Stimulated activated CD4-positive, alpha-beta T cell treated with anti-CD3 and anti-CD28 coated beads, Interleukin-1b, Interleukin-23, amount 100 ng/mL, for 24 hours (primary cell): Measurements from ENCODE around the gene LPCAT2.

Experiments used
- DNase-seq, 4 experiments: peaks; one replicate each; pipeline ENCODE4 v3.0.0-alpha.2; 2020; ENCODE audit warnings: low read depth in 4 of 4, low spot score in 1 of 4

The LPCAT2 gene

DNA sequence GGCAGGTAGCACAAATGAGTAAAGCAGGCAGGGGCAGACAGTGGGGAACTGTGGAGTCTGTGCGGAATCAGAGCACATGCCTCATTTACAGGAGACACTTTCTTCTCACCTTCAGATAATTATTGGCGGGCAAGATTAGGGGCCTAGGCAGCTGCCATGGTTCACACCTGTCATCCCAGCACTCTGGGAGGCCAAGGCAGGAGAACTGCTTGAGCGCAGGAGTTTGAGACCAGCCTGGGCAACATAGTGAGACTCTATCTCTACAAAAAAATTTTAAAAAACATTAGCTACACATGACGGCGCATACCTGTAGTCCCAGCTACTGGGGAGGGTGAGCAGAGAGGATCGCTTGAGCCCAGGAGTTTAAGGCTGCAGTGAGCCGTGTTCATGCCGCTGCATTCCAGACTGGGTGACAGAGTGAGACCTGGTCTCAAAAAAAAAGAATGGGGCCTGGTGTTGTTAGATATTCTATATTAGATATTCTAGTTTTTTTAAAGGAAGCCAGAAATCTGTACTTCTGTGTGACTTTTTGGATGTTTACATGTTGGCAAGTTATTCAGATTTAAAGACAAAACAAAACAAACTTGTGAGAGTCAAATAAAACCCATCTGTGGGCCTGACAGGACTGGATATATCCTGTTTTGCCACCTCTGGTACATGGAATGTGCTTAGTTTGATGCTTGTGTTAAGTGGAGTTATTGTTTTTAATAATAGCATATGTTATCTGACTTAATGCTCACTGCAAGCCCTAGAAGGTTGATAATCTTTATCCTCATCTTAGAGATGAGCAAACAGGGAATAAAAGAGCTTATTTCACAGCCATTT lies 4.9 kb upstream of the LPCAT2 start:
- no peak for DNase-seq

GRCh38 chr16:55505333-55506015 lies 3.4 kb upstream of the LPCAT2 start:
- no peak for DNase-seq

DNA sequence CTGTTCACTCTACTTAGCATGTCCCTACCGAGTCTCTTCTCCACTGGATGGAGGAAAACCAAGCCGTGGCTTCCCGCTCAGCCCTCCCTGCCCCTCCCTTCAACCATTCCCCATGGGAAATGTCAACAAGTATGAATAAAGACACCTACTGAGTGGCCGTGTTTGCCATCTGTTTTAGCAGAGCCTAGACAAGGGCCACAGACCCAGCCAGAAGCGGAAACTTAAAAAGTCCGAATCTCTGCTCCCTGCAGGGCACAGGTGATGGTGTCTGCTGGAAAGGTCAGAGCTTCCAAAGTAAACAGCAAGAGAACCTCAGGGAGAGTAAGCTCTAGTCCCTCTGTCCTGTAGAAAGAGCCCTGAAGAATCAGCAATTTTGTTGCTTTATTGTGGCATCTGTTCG lies 2.8 kb upstream of the LPCAT2 start:
- no peak for DNase-seq

DNA sequence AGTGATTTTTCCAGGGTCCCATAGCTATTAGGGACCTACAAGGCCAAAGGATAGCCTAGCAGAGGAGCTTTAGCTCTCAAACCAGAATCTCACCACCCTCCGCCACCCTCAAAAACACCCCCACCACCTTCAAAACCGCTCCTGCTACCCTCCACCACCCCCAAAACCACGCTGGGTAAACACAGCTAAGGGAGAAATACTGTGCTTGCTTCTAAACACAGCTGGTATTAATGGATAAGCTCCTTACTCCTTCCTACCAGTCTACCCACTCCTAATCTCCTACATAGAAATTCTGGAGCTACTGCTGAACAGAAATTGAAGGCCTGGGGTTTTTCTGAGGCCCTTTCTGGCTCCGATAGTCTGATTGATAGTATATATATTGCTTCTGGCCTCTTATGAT lies 2.2 kb upstream of the LPCAT2 start:
- no peak for DNase-seq

GRCh38 chr16:55508271-55508921 lies 476 bp upstream of the LPCAT2 start:
- no peak for DNase-seq

DNA sequence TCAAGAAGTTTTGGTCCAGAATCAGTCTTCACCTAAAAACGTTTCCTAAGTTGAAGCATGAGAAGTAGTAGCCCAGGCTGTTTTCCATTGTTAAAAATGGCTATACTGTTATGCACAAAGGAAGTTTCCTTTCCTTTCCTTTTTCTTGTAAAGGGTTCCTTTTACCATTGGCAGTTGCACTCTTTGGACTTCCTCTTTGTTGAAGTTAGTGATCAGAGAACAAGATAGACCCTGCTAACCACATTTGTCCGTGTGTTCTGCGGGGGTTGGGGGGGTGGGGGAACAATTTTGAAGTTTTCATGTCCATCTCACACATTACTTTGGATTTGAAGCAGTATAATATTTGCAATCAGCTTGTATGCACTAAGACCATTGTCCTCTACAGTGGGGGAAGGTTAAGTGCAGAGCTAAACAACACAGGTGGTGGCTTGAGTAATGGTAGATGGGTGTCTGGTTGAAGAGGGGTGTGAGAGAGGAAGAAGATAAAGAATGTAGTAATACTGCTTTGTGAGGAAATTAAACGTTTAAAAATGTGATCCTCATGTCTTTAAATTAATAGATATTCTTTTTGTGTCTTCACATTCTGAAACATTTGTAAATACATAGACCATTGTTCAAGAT lies 1.4 kb downstream of the LPCAT2 start:
- no peak for DNase-seq

DNA sequence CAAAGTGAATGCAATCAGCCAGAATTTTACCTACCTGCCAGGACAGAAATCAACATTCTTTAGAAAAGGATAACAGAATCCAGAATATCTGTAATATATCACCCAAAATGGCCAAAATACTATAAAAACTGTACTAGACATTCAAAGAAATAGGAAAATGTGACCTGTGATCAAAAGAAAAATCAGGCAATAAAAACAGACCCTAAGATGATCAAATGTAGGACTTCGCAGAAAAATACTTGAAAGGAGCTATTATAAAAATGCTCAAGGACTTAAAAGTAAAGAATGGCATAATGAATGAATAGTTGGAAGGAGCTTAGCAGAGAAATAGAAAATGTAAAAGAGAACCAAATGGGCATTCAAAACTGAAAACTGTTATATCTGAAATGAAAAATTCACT lies 4.1 kb downstream of the LPCAT2 start:
- no peak for DNase-seq

DNA sequence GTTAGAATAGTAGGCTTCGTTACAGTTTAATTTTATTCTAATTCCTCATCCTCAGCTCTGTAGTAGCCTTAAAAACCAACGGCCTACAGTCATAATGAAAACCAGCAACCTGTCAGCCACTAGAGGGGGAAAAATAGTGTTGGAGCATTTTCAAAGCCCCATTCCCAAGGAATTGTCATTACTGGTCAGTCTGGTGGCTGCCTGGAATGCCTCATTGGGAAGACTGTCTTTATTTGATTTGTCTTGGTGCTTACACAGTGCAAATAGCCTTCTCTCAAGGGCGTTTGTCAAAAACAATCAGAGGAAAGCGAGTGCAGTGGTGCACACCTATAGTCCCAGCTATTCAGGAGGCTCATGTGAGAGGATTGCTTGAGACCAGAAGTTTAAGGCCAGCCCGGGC lies 4.7 kb downstream of the LPCAT2 start:
- DNase-seq, result no peak

- no peak for DNase-seq
Observed at GRCh38 chr16:55515111-55515510, 6.2 kb downstream of the LPCAT2 start.

GRCh38 chr16:55521792-55522191 lies 12.9 kb downstream of the LPCAT2 start:
- DNase-seq, result no peak

GRCh38 chr16:55526441-55526840 lies 17.6 kb downstream of the LPCAT2 start:
- no peak for DNase-seq

- no peak for DNase-seq
Observed at GRCh38 chr16:55527885-55528284, 19.0 kb downstream of the LPCAT2 start.

DNA sequence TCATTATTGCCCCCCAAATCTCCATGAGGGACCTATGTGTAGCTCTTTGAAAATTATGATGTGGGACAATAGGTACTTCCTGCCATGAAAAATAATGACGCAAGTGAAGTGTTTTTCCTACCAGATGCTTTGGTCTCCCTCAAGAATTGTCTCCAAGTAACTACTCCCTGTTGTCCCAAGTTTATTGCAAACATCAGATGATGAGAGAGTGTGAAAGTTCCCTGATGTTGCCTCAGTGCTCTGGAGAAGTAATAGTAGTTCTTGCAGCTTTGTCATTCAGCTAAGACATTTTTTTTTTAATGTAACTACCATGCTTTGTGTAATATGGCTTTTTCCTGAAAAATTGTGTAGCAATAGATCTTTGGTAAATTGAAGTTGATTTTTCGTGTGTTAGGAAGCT lies 20.1 kb downstream of the LPCAT2 start:
- no peak for DNase-seq

- no peak for DNase-seq
Observed at GRCh38 chr16:55530316-55530856, 21.5 kb downstream of the LPCAT2 start.

- DNase-seq, result no peak
Observed at GRCh38 chr16:55532227-55532626, 23.4 kb downstream of the LPCAT2 start.

DNA sequence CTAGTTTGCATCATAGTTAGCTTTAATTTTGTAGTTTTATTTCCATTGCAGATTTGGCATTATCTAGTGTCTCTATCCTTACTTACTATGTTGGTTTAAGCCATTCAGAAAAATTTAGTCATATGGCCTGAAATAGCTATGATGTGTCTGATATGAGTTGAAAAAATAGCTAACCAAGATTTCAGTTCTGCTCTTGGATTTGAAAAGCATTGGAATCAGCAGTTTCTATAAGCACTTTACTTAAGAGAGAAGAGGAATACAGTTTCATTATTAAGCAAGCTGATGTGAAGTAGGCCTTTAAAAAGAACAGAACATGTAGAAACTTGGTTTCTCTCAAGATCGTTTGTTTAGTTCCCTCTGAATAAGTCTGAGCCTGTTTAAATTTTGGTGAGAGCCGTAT lies 25.9 kb downstream of the LPCAT2 start:
- DNase-seq, result no peak

DNA sequence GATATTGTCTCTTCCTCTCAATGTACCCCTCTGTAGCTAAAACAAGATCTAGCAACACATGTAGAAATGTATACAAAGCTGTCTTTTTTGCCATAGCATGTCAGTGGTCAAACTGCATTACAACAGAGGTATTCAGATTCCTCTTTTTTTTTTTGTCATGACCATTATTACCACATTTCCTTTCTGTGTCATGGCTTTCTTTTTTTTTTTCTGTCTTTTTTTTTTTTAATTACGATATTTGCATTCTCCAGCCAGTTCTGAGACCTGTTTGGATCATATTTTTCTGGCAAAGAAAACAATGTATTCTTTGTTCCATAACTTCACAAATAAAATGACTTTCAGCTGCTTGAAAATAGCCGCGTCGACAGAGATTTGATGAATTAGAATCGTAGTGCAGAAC lies 30.2 kb downstream of the LPCAT2 start:
- no peak for DNase-seq

DNA sequence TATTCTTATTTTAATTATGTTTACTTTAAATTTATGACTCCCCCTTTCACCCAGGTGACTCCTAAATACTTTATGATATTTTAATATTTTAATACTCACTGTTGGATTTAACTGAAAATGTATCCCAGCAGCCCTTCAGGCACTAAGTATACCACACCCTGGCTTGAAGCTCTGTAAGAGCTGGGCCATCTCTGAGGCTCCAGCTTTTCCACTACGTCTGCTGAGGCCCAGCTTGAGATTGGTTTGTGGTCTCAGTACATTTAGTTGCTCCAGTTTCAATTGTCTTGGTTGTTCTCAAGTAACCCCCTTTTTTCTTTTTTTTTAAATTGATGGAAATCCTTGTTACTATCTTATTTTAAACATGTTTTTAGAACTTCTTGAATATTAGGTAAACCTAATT lies 30.6 kb downstream of the LPCAT2 start:
- DNase-seq, result no peak

DNA sequence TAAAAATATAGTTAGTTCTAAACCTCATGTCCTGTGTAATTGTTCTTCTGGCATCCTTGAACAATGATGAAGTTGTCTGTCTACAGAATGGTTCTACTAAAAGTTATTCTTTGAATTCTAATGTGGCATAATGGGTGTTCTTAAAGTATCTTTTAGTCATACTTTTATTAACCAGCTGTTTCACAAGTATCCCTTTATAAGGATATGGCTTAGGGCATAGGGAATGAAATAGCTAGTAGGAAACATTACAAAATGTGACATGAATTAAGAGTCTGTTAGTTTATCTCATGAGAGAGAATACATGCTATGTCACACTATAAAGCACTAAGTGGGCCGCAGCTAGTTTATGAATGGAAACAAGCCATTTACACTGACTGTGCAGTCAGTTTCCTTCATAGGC lies 31.3 kb downstream of the LPCAT2 start:
- no peak for DNase-seq

DNA sequence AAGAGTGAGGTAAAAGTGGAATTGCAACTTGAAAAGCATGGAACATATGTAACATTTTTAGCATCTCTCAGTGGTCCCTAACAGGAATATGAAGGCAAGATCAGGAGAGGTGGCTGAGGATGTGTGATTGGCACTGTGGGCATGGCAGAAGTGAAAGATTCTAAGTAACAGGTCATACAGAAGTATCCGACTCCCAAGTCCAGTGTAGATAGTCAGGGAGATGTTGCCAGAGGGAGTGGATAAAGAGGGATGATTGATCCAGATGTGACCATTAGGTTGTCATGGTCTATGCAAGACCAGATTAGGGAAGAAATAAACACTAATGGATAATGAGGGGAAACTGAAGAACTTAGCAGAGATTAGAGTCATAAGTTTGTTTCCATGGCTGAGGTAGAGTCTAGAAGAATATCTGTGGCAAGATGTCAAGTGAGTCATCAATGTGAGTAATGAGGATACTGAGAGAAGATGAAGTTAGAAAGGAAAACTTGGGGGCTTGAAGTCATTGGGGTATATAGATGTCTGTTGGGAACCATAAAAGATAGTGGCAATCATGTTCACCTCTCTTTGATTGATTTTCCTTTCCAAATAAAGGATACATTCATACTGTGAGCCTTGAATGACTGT lies 33.7 kb downstream of the LPCAT2 start:
- no peak for DNase-seq

GRCh38 chr16:55543472-55543871 lies 34.6 kb downstream of the LPCAT2 start:
- no peak for DNase-seq
